Thoracic aorta (tissue), 2 donors: Measurements from ENCODE around the gene ADAMTS5. TPM values are rescaled to one million over a fixed set of nuclear protein-coding genes. Genes with fewer than 3 reads are reported as not detected.

ENCODE experiments used
- ATAC-seq: fragments of 150-250 bp; one replicate; pipeline ENCODE4 v1.8.0; 2017; ENCODE audit warnings: low read depth; ENCODE audit not compliant: insufficient number of reproducible peaks, low FRiP score
- DNase-seq: peaks from one replicate; pipeline ENCODE4 v3.0.0-alpha.2; 2020; ENCODE audit warnings: low spot score
- H3K27ac ChIP-seq, 2 donors: fragments of 200-600 bp; sonication (generic); 1 replicate in 1 of 2; 2 replicates in 1 of 2; pipeline ENCODE4 v1.5.1; 2016; ENCODE audit warnings: mild to moderate bottlenecking in 2 of 2, moderate library complexity in 2 of 2
- H3K27me3 ChIP-seq: fragments of 200-600 bp; sonication (generic); replicated peaks from 2 replicates; pipeline ENCODE4 v1.6.0; 2016; ENCODE audit warnings: mild to moderate bottlenecking; ENCODE audit not compliant: insufficient read depth
- H3K36me3 ChIP-seq: fragments of 200-600 bp; sonication (generic); one replicate; pipeline ENCODE4 v1.5.1; 2016
- H3K4me1 ChIP-seq, 2 donors: fragments of 200-600 bp; sonication (generic); 1 replicate in 1 of 2; 2 replicates in 1 of 2; pipeline versions ENCODE4 v1.5.1 to v1.6.0; 2016; ENCODE audit warnings: low read depth in 2 of 2, mild to moderate bottlenecking in 1 of 2; ENCODE audit not compliant: control insufficient read depth in 1 of 2
- H3K4me3 ChIP-seq: fragments of 200-600 bp; sonication (generic); 2 replicates; pipeline ENCODE4 v1.5.1; 2016; ENCODE audit warnings: mild to moderate bottlenecking
- H3K9me3 ChIP-seq: fragments of 200-600 bp; sonication (generic); 2 replicates; pipeline ENCODE4 v1.5.1; 2016
- total RNA-seq, 2 donors: library from RNA; depleted of rRNA; stranded (reverse); fragments of >200 nt; gene quantifications; one replicate each; pipeline versions ENCODE4 v1.1.0 to v1.2.3, GENCODE V29; 2016
- TF ChIP-seq, protein P1 (sequence below): fragments of 200-600 bp; sonication (generic); IDR thresholded peaks from one replicate; pipeline ENCODE4 v1.5.1; 2019; ENCODE audit warnings: antibody characterized with exemption

The ADAMTS5 gene
- total RNA-seq, 2 donors from 2014 or later: 5.8 TPM

DNA sequence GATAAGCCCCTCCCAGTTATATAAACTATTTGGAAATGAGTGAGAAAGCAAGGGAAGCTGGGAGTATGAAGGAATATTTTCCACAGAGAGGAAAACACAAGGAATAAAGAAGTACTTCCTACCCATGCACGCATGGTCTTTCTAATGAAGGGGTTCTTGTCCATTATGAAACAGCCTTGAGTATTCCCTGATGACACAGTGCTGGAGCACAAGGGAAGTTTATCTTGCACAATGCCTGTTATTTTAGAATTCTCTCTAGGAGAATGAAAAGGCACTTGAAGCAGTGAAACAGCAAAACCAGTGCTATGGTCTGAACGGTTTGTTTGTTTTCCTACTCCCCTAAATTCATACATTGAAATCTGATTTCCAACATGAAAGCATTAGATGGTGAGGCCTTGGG is 83.1 kb downstream of the ADAMTS5 start:
- H3K9me3 ChIP-seq: no peaks in the 10 kb centered on the region
- H3K36me3 ChIP-seq: no peaks in the 10 kb centered on the region
- ATAC-seq: no peak
- H3K4me1 ChIP-seq: no peaks in the 10 kb centered on the region
- no peaks in the 10 kb centered on the region for H3K27me3 ChIP-seq
- TF ChIP-seq, protein P1, sequence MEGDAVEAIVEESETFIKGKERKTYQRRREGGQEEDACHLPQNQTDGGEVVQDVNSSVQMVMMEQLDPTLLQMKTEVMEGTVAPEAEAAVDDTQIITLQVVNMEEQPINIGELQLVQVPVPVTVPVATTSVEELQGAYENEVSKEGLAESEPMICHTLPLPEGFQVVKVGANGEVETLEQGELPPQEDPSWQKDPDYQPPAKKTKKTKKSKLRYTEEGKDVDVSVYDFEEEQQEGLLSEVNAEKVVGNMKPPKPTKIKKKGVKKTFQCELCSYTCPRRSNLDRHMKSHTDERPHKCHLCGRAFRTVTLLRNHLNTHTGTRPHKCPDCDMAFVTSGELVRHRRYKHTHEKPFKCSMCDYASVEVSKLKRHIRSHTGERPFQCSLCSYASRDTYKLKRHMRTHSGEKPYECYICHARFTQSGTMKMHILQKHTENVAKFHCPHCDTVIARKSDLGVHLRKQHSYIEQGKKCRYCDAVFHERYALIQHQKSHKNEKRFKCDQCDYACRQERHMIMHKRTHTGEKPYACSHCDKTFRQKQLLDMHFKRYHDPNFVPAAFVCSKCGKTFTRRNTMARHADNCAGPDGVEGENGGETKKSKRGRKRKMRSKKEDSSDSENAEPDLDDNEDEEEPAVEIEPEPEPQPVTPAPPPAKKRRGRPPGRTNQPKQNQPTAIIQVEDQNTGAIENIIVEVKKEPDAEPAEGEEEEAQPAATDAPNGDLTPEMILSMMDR: no peak
- H3K4me3 ChIP-seq: no peak overlapping the region
- no peak for DNase-seq
- H3K27ac ChIP-seq: no peak overlapping the region

DNA sequence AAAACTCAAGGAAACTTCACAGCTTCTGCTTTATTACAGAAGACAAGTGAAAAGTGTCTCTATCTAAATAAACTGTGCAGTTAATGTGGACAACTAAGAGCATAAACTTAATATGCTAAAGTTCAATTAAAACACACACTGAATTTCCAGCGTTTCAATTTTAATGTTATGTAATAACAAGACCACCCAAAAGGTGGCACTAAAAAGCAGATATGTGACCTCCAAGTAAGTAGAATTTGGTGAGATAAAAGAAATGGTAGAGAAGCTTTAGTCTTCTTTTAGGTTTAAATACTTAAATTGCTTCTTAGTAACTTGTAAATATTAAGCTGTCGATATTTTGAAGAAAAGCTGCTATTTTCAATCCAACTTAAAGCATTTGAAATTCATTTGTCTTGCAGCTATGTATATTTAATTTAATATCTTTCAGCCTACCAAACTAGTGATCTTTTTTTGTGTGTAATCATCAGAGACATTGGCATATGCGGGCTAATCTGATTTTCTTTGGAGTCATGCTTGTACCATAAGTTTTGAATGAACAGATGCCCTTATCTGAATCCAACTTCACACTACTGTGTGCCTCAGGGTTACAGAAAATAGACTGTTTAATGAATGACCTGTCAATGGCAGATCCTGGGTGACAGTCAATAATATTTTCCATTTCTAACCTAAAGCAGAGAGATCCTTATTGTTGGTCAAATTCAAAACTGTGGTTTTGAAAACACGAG is 85.2 kb downstream of the ADAMTS5 start:
- Histone ChIP-seq H3K27me3 (no peaks in the 10 kb centered on the region), H3K36me3 (no peaks in the 10 kb centered on the region), H3K27ac (no peak overlapping the region), H3K4me1 (no peaks in the 10 kb centered on the region), H3K9me3 (no peaks in the 10 kb centered on the region), H3K4me3 (no peak overlapping the region)
- ATAC-seq (no peak), DNase-seq (no peak)
- TF ChIP-seq, protein P1: no peak

- Histone ChIP-seq H3K4me1 (no peaks in the 10 kb centered on the region), H3K27me3 (no peaks in the 10 kb centered on the region), H3K9me3 (peaks cover 8% of the 10 kb centered on the region), H3K36me3 (no peaks in the 10 kb centered on the region), H3K27ac (no peak overlapping the region), H3K4me3 (no peak overlapping the region)
- ATAC-seq (no peak), DNase-seq (no peak)
- TF ChIP-seq, protein P1: no peak
These were observed 89.9 kb downstream of the ADAMTS5 start for GRCh38 chr21:26877018-26877417.

- peaks cover 8% of the 10 kb centered on the region for H3K9me3 ChIP-seq
- no peaks in the 10 kb centered on the region for H3K36me3 ChIP-seq
- TF ChIP-seq, protein P1: no peak
- DNase-seq (no peak), ATAC-seq (no peak)
- no peak overlapping the region for H3K4me3 ChIP-seq
- no peak overlapping the region for H3K27ac ChIP-seq
- H3K4me1 ChIP-seq: no peaks in the 10 kb centered on the region
- H3K27me3 ChIP-seq: no peaks in the 10 kb centered on the region
These were observed 92.5 kb downstream of the ADAMTS5 start for GRCh38 chr21:26874347-26874746.

Other genes starting within 250 kb of the ADAMTS5 start
- gene ADAMTS1, start 121.7 kb downstream of the ADAMTS5 start, total RNA-seq: 100 to 1,000 TPM; 310 to 357 TPM